A549 (cell line): Measurements from ENCODE around the gene FPR2.

ENCODE experiments used
- ELK1 ChIP-seq: fragments of 150-350 bp; IDR thresholded peaks from 2 replicates; pipeline ENCODE4 v1.6.1; 2014; ENCODE audit warnings: low read depth, mild to moderate bottlenecking, low read length
- HDAC2 ChIP-seq: fragments of 200-600 bp; sonication (generic); IDR thresholded peaks from 2 replicates; pipeline ENCODE4 v1.6.1; 2016
- JUN ChIP-seq, 2 experiments: fragments of >200 bp; sonication (Bioruptor Twin); formaldehyde crosslinking; IDR thresholded peaks; 2 replicates in 1 of 2; 3 replicates in 1 of 2; pipeline ENCODE4 v1.6.1; 2016 to 2017
- RARB ChIP-seq: fragments of 250-450 bp; sonication (Bioruptor Pico); IDR thresholded peaks from 2 replicates; pipeline ENCODE4 v1.8.0; 2021; ENCODE audit warnings: mild to moderate bottlenecking, moderate library complexity
- RFX5 ChIP-seq: fragments of 450-650 bp; IDR thresholded peaks from 2 replicates; pipeline ENCODE4 v1.7.1; 2014; ENCODE audit warnings: antibody characterized with exemption, mild to moderate bottlenecking, moderate library complexity
- RNF2 ChIP-seq: fragments of 200-600 bp; sonication (generic); IDR thresholded peaks from 2 replicates; pipeline ENCODE4 v1.6.1; 2016; ENCODE audit warnings: low read depth, mild to moderate bottlenecking, antibody characterized with exemption, moderate library complexity, borderline replicate concordance
- SMC3 ChIP-seq: fragments of >200 bp; sonication (Bioruptor Twin); formaldehyde crosslinking; IDR thresholded peaks from 3 replicates; pipeline ENCODE4 v1.6.1; 2018; ENCODE audit warnings: inconsistent platforms
- TF ChIP-seq, protein P1 (sequence below): fragments of >200 bp; sonication (Bioruptor Twin); formaldehyde crosslinking; IDR thresholded peaks from 3 replicates; pipeline ENCODE4 v1.5.1; 2016

GRCh38 chr19:51789061-51789795 lies 28.2 kb downstream of the FPR2 start:
- TF ChIP-seq, protein P1, sequence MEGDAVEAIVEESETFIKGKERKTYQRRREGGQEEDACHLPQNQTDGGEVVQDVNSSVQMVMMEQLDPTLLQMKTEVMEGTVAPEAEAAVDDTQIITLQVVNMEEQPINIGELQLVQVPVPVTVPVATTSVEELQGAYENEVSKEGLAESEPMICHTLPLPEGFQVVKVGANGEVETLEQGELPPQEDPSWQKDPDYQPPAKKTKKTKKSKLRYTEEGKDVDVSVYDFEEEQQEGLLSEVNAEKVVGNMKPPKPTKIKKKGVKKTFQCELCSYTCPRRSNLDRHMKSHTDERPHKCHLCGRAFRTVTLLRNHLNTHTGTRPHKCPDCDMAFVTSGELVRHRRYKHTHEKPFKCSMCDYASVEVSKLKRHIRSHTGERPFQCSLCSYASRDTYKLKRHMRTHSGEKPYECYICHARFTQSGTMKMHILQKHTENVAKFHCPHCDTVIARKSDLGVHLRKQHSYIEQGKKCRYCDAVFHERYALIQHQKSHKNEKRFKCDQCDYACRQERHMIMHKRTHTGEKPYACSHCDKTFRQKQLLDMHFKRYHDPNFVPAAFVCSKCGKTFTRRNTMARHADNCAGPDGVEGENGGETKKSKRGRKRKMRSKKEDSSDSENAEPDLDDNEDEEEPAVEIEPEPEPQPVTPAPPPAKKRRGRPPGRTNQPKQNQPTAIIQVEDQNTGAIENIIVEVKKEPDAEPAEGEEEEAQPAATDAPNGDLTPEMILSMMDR, result no peak
- no peak for TF ChIP-seq RARB (CRISPR knock-in tag)
- TF ChIP-seq JUN (IDR thresholded peaks at IDR 0.05), result no peak
- no peak for TF ChIP-seq RFX5
- TF ChIP-seq SMC3, result no peak
- TF ChIP-seq RNF2, result no peak
- TF ChIP-seq HDAC2, result no peak
- no peak for TF ChIP-seq ELK1
